ENCODE data around the gene SPG11.
"Not testable (repeated sequence)": the region's sequence is repeated elsewhere in the genome, so short reads cannot be mapped to it uniquely, and the experiment has no call there.

SPG11 gene

GRCh38 chr15:44566155-44566540 is 97.3 kb downstream of the SPG11 start:
- DNase-seq (ENCODE audit: low read depth in 2 of 2): no peak

- no peak for DNase-seq (ENCODE audit: low read depth in 2 of 2)
Measured at GRCh38 chr15:44565387-44566154, 97.9 kb downstream of the SPG11 start.

GRCh38 chr15:44560926-44561325 is 102.5 kb downstream of the SPG11 start:
- DNase-seq (ENCODE audit: low read depth in 2 of 2): not testable (repeated sequence)

- no peak for DNase-seq (ENCODE audit: low read depth in 2 of 2)
Measured at GRCh38 chr15:44554934-44555723, 108.3 kb downstream of the SPG11 start.

- DNase-seq (ENCODE audit: low read depth in 2 of 2): no peak
Measured at GRCh38 chr15:44550734-44551133, 112.7 kb downstream of the SPG11 start.

GRCh38 chr15:44550256-44550655 is 113.2 kb downstream of the SPG11 start:
- DNase-seq (ENCODE audit: low read depth in 2 of 2): no peak

- not testable (repeated sequence) for DNase-seq (ENCODE audit: low read depth in 2 of 2)
Measured at GRCh38 chr15:44549152-44549551, 114.3 kb downstream of the SPG11 start.

GRCh38 chr15:44545913-44546802 is 117.3 kb downstream of the SPG11 start:
- DNase-seq (ENCODE audit: low read depth in 2 of 2): no peak

GRCh38 chr15:44544745-44545144 is 118.7 kb downstream of the SPG11 start:
- not testable (repeated sequence) for DNase-seq (ENCODE audit: low read depth in 2 of 2)

GRCh38 chr15:44542596-44542995 is 120.9 kb downstream of the SPG11 start:
- no peak for DNase-seq (ENCODE audit: low read depth in 2 of 2)

- no peak for DNase-seq (ENCODE audit: low read depth in 2 of 2)
Measured at GRCh38 chr15:44541282-44541958, 122.0 kb downstream of the SPG11 start.

GRCh38 chr15:44537735-44538240 is 125.7 kb downstream of the SPG11 start:
- DNase-seq (ENCODE audit: low read depth in 2 of 2): no peak

GRCh38 chr15:44536962-44537734 is 126.3 kb downstream of the SPG11 start, which contains the start of gene EIF3J:
Gene EIF3J (plus strand): TSS chr15:44537147. CDS start chr15:44537195, 48 bp downstream.
- DNase-seq (ENCODE audit: low read depth in 2 of 2): peak; percentile 87 to 90

- no peak for DNase-seq (ENCODE audit: low read depth in 2 of 2)
Measured at GRCh38 chr15:44536302-44536961, 127.0 kb downstream of the SPG11 start.

GRCh38 chr15:44535523-44536301 is 127.8 kb downstream of the SPG11 start:
- DNase-seq (ENCODE audit: low read depth in 2 of 2): no peak

- DNase-seq (ENCODE audit: low read depth in 2 of 2): no peak
Measured at GRCh38 chr15:44535092-44535491, 128.4 kb downstream of the SPG11 start.

- DNase-seq (ENCODE audit: low read depth in 2 of 2): no peak
Measured at GRCh38 chr15:44532689-44533088, 130.8 kb downstream of the SPG11 start.

- not testable (repeated sequence) for DNase-seq (ENCODE audit: low read depth in 2 of 2)
Measured at GRCh38 chr15:44532275-44532674, 131.2 kb downstream of the SPG11 start.

GRCh38 chr15:44530653-44531052 is 132.8 kb downstream of the SPG11 start:
- DNase-seq (ENCODE audit: low read depth in 2 of 2): no peak

All from activated CD8-positive, alpha-beta memory T cell treated with anti-CD3 and anti-CD28 coated beads for 4 hours (primary cell).